ENCODE data around the gene DLX3.

DLX3 gene

DNA sequence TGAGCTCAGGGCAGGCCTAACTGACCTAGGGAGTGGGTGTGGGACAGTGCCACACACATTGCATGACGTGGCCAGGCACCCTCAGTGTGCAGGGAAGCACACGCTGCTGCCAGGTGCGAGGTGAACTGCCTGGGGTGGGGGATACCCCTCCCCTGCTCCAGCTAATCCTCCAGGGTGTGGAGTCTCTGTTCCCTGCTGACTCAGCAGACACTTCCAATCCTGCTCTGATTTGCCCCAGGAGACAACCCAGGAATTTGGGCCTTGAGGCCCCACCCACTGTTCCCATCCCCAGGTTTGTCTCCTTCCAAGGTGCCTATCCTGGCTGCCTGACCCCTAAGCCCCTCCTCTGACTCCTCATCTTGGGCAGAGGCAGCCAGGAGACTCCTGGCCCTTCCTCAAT is 10.7 kb downstream of the DLX3 start:
- no peak for DNase-seq (ENCODE audit: low spot score in 2 of 2)
- Histone ChIP-seq H3K4me3 (no peak overlapping the region), H3K36me3 (replicated peaks) (no peaks in the 10 kb centered on the region), H3K27me3 (ENCODE audit: low read depth) (no peaks in the 10 kb centered on the region), H3K9me3 (no peaks in the 10 kb centered on the region), H3K4me1 (no peaks in the 10 kb centered on the region)
- in situ Hi-C loops (cut with MboI; ENCODE audit: low sequenced_read_pairs): no loop called here

GRCh38 chr17:49980703-49981197 is 14.3 kb downstream of the DLX3 start:
- Histone ChIP-seq H3K27me3 (ENCODE audit: low read depth) (no peaks in the 10 kb centered on the region), H3K36me3 (replicated peaks) (no peaks in the 10 kb centered on the region), H3K4me3 (no peak overlapping the region), H3K9me3 (no peaks in the 10 kb centered on the region), H3K4me1 (peaks cover 9% of the 10 kb centered on the region)
- in situ Hi-C loops (cut with MboI; ENCODE audit: low sequenced_read_pairs): no loop called here
- DNase-seq (ENCODE audit: low spot score in 2 of 2): peak in 1 of 2 experiments; percentile 63

DNA sequence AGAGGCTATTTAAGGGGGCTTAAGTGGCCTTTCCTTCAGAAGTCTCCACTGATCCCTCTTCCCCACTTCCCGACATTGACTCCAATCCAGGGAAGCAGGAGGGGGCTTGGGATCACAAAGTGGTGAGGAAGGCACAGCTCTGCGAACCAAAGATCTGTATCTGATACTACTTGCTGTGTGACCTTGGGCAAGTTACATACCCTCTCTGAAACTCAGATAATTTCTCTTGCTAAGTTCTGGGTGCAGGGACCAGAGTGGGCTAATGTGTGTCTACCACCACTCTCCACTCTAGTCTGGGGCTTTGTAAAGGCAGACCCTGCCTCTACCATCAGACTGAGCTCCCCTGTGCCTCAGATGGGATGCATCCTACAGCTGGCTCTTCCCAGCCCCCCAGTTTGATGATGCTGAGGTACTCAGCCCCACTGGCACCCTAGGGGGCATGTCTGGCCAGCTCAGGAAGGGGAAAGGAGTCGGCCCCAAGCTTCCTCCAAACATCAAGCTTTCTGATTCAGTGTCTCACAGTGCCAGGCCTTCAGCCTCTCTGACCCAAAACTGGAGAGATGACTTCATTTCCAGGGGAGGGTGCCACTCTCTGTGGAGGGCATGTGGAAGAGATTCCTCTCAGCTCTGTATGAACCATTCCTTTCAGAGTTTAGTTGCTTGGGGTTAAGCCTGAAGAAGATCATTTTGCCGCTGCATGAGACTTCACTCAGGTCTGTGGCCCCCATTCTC is 15.1 kb downstream of the DLX3 start:
- no peak for DNase-seq (ENCODE audit: low spot score in 2 of 2)
- Histone ChIP-seq H3K4me3 (no peak overlapping the region), H3K4me1 (peaks cover 13% of the 10 kb centered on the region), H3K36me3 (replicated peaks) (no peaks in the 10 kb centered on the region), H3K9me3 (no peaks in the 10 kb centered on the region), H3K27me3 (ENCODE audit: low read depth) (no peaks in the 10 kb centered on the region)
- in situ Hi-C loops (cut with MboI; ENCODE audit: low sequenced_read_pairs): no loop called here

DNA sequence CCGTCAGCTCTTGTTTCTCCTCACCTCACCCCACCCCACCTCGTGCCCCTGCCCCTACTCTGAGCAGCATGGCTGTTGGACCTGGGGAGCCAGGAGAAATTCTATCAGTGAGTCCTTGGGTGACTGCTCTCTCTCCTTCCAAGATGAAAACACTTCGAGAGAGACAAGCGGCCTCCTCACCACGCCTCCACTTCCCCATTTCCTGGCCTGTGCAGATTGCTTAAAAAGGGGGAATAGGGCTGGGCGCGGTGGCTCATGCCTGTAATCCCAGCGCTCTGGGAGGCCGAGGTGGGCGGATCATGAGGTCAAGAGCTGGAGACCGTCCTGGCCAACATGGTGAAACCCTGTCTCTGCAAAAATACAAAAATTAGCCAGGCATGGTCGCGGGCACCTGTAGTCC is 16.5 kb downstream of the DLX3 start:
- no peaks in the 10 kb centered on the region for H3K27me3 ChIP-seq (ENCODE audit: low read depth)
- H3K36me3 ChIP-seq (replicated peaks): no peaks in the 10 kb centered on the region
- H3K9me3 ChIP-seq: no peaks in the 10 kb centered on the region
- no peak for DNase-seq (ENCODE audit: low spot score in 2 of 2)
- no peak overlapping the region for H3K4me3 ChIP-seq
- in situ Hi-C loops (cut with MboI; ENCODE audit: low sequenced_read_pairs): no loop called here
- H3K4me1 ChIP-seq: peaks cover 13% of the 10 kb centered on the region

DNA sequence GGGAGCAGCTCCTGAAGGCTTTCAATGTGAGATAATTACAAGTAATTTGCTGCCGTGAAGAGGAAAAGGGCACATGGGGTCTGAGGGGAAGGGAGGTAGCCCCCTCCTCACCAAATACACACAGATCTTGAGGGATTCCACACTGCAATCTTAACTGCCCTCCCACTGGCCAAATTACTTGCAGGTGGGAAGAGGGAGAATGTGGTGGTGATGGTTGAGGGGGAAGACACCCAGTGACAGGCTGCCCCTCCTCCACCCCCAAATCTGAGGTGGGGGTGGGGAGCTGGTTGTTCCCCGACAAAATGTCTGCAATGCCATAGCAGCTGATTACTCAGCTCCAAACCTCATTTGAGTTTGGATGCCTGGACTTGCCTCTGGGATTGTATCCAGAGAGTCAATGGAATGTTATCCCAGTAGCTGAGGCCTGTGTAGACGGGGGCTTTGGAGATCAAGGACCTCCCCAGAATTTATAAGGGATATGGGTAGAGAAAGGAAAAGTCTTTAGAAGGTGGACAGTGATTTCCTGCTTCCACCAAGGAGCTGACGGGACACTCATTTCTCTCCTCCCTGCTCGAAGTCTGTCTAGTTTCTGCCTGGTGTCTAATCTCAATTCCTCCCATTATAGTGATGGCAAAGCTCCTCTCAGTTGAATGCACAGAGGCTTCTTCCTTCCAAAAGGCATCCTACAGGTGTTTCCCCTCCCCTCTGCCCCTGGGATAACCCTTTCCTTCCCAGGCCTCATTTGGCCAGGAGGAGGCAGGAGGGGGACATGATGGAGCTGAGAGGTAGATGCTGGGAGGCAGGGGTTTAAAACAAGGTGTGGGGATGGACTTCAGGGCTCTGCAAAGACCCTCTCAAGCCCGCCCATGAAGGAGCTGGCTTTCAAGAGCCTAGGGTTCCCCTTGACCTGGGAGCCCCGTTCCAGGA is 17.3 kb downstream of the DLX3 start:
- no peak for DNase-seq (ENCODE audit: low spot score in 2 of 2)
- Histone ChIP-seq H3K4me3 (no peak overlapping the region), H3K27me3 (ENCODE audit: low read depth) (no peaks in the 10 kb centered on the region), H3K36me3 (replicated peaks) (no peaks in the 10 kb centered on the region), H3K4me1 (peaks cover 13% of the 10 kb centered on the region), H3K9me3 (no peaks in the 10 kb centered on the region)
- in situ Hi-C loops (cut with MboI; ENCODE audit: low sequenced_read_pairs): no loop called here

GRCh38 chr17:49976828-49977202 is 18.2 kb downstream of the DLX3 start:
- Histone ChIP-seq H3K4me1 (peaks cover 13% of the 10 kb centered on the region), H3K27me3 (ENCODE audit: low read depth) (no peaks in the 10 kb centered on the region; the same call in 1 of the 2 replicates), H3K4me3 (no peak overlapping the region), H3K9me3 (no peaks in the 10 kb centered on the region), H3K36me3 (replicated peaks) (no peaks in the 10 kb centered on the region)
- in situ Hi-C loops (cut with MboI; ENCODE audit: low sequenced_read_pairs): no loop called here
- DNase-seq (ENCODE audit: low spot score in 2 of 2): no peak

GRCh38 chr17:49976163-49976827 is 18.7 kb downstream of the DLX3 start:
- H3K4me3 ChIP-seq: no peak overlapping the region
- H3K4me1 ChIP-seq: peaks cover 14% of the 10 kb centered on the region
- no peaks in the 10 kb centered on the region for H3K9me3 ChIP-seq
- no peaks in the 10 kb centered on the region for H3K36me3 ChIP-seq (replicated peaks)
- in situ Hi-C loops (cut with MboI; ENCODE audit: low sequenced_read_pairs): no loop called here
- H3K27me3 ChIP-seq (ENCODE audit: low read depth): no peaks in the 10 kb centered on the region; the same call in 1 of the 2 replicates
- peak; percentile 60 to 75 for DNase-seq (ENCODE audit: low spot score in 2 of 2)

- Histone ChIP-seq H3K4me3 (no peak overlapping the region), H3K9me3 (no peaks in the 10 kb centered on the region), H3K27me3 (ENCODE audit: low read depth) (peaks cover 3% of the 10 kb centered on the region; the same call in 1 of the 2 replicates), H3K36me3 (replicated peaks) (no peaks in the 10 kb centered on the region), H3K4me1 (peaks cover 19% of the 10 kb centered on the region)
- peak in 1 of 2 experiments; percentile 69 for DNase-seq (ENCODE audit: low spot score in 2 of 2)
- in situ Hi-C loops (cut with MboI; ENCODE audit: low sequenced_read_pairs): no loop called here
Observed at GRCh38 chr17:49975531-49975930, 19.5 kb downstream of the DLX3 start.

- H3K27me3 ChIP-seq (ENCODE audit: low read depth): peaks cover 3% of the 10 kb centered on the region; the same call in 1 of the 2 replicates
Observed at GRCh38 chr17:49973271-49973615, 21.8 kb downstream of the DLX3 start.

DNA sequence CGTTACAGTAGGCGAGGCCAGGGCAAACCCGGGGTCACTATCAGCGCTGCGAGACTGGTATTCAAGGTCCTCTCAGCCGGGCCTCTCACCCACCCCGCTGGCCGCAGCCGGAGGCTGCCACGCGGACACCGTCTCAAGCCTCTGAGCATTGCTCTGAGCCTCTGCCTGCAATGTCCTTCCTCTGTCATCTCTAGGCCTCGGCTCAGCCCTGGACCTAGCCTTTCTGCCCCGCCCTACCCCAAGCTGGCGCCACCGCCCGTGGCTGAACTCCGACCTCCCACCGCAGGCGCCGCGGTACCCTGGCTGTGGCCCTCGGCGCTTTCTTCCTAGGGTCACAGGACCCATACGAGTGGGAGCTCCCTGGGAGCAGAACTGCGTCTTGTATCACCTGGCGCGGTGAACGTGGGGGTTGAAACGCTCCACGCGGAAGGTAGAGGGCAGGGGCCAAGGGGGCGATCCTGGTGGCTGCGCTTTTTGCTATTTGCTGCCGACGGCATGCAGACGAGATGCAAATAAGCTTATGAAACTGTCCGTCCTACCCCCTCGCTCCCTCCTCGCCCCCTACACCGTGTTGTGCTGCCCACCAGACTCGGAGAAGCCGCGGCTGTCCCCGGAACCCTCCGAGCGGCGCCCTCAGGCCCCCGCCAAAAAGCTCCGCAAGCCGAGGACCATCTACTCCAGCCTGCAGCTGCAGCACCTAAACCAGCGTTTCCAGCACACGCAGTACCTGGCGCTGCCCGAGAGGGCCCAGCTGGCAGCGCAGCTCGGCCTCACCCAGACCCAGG is 22.3 kb downstream of the DLX3 start:
- H3K36me3 ChIP-seq (replicated peaks): no peaks in the 10 kb centered on the region
- DNase-seq (ENCODE audit: low spot score in 2 of 2): no peak
- in situ Hi-C loops (cut with MboI; ENCODE audit: low sequenced_read_pairs): no loop called here
- H3K4me1 ChIP-seq: peaks cover 19% of the 10 kb centered on the region
- peaks cover 3% of the 10 kb centered on the region; the same call in 1 of the 2 replicates for H3K27me3 ChIP-seq (ENCODE audit: low read depth)
- no peaks in the 10 kb centered on the region for H3K9me3 ChIP-seq
- no peak overlapping the region for H3K4me3 ChIP-seq

More at GRCh38 chr17:49973271-49973615, 21.8 kb downstream of the DLX3 start:
- DNase-seq (ENCODE audit: low spot score in 2 of 2): no peak
- no peak overlapping the region for H3K4me3 ChIP-seq
- H3K9me3 ChIP-seq: no peaks in the 10 kb centered on the region
- H3K4me1 ChIP-seq: peaks cover 19% of the 10 kb centered on the region
- in situ Hi-C loops (cut with MboI; ENCODE audit: low sequenced_read_pairs): no loop called here
- no peaks in the 10 kb centered on the region for H3K36me3 ChIP-seq (replicated peaks)

DNA sequence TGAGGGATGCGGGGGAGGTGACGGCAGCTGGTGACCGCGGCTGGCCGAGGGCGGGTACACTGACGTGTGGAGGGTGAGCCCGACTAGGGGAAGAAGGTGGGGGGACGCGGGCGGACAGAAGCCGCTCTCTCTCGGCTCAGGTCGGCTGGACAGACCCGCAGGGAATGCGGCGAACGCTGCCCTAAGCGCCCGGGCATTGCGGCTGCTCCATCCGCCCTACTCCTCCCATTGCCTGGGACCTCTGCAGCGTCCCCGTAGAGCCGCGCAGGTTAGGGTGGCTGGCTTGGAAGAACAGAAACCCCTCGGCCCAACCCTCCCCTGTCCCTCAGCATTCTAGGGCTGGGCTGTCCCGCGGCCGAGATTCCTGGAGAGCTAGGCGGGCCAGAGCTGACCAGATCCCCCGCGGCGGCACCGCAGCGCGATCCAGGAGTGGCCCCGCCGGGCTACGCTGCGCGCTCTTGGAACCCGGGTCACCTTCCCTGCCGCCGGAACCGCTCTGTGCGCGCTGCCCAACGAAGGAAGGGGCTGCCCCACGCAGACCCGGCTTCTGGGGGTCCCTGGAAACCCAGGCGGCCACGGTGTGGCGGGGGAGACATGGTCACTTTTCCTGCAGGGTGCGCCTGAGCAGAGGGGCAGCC is 23.1 kb downstream of the DLX3 start:
- Histone ChIP-seq H3K27me3 (ENCODE audit: low read depth) (peaks cover 7% of the 10 kb centered on the region), H3K4me3 (peak overlapping the region; percentile 12), H3K36me3 (replicated peaks) (no peaks in the 10 kb centered on the region), H3K4me1 (peaks cover 19% of the 10 kb centered on the region), H3K9me3 (no peaks in the 10 kb centered on the region)
- peak in 1 of 2 experiments; percentile 71 for DNase-seq (ENCODE audit: low spot score in 2 of 2)
- in situ Hi-C loops (cut with MboI; ENCODE audit: low sequenced_read_pairs): no loop called here

- Histone ChIP-seq H3K4me3 (peak overlapping the region; percentile 12), H3K27me3 (ENCODE audit: low read depth) (peaks cover 13% of the 10 kb centered on the region), H3K9me3 (no peaks in the 10 kb centered on the region), H3K4me1 (peaks cover 15% of the 10 kb centered on the region), H3K36me3 (replicated peaks) (no peaks in the 10 kb centered on the region)
- in situ Hi-C loops (cut with MboI; ENCODE audit: low sequenced_read_pairs): no loop called here
- no peak for DNase-seq (ENCODE audit: low spot score in 2 of 2)
Observed at GRCh38 chr17:49971199-49971847, 23.7 kb downstream of the DLX3 start.

All from HAP-1 (cell line).